ENCODE measurements around the gene SHISAL1.

The SHISAL1 gene

GRCh38 chr22:44287121-44287693 is 25.5 kb downstream of the SHISAL1 start:
- no peak for DNase-seq (ENCODE audit: low read depth)
- TF ChIP-seq CTCF (IDR thresholded peaks at IDR 0.05; ENCODE audit: low read length, missing control alignments) = no peak
- H3K4me3 ChIP-seq (replicated peaks; ENCODE audit: low read depth, low read length) = no peak overlapping the region

GRCh38 chr22:44286646-44287045 is 26.1 kb downstream of the SHISAL1 start:
- DNase-seq (ENCODE audit: low read depth) = no peak
- H3K4me3 ChIP-seq (replicated peaks; ENCODE audit: low read depth, low read length) = no peak overlapping the region
- TF ChIP-seq CTCF (IDR thresholded peaks at IDR 0.05; ENCODE audit: low read length, missing control alignments) = no peak

GRCh38 chr22:44284711-44285110 is 28.0 kb downstream of the SHISAL1 start:
- no peak overlapping the region for H3K4me3 ChIP-seq (replicated peaks; ENCODE audit: low read depth, low read length)
- DNase-seq (ENCODE audit: low read depth) = no peak
- TF ChIP-seq CTCF (IDR thresholded peaks at IDR 0.05; ENCODE audit: low read length, missing control alignments) = no peak

- TF ChIP-seq CTCF (IDR thresholded peaks at IDR 0.05; ENCODE audit: low read length, missing control alignments) = no peak
- H3K4me3 ChIP-seq (replicated peaks; ENCODE audit: low read depth, low read length) = no peak overlapping the region
- DNase-seq (ENCODE audit: low read depth) = no peak
These were observed 30.7 kb downstream of the SHISAL1 start for GRCh38 chr22:44281768-44282637.

- no peak for DNase-seq (ENCODE audit: low read depth)
- no peak for TF ChIP-seq CTCF (IDR thresholded peaks at IDR 0.05; ENCODE audit: low read length, missing control alignments)
These were observed 32.0 kb downstream of the SHISAL1 start for GRCh38 chr22:44280665-44281188.

GRCh38 chr22:44279069-44279360 is 33.7 kb downstream of the SHISAL1 start:
- TF ChIP-seq CTCF (IDR thresholded peaks at IDR 0.05; ENCODE audit: low read length, missing control alignments) = no peak
- no peak for DNase-seq (ENCODE audit: low read depth)
- H3K4me3 ChIP-seq (replicated peaks; ENCODE audit: low read depth, low read length) = no peak overlapping the region

More at GRCh38 chr22:44280665-44281188, 32.0 kb downstream of the SHISAL1 start:
- H3K4me3 ChIP-seq (replicated peaks; ENCODE audit: low read depth, low read length) = no peak overlapping the region

Data from fibroblast of pulmonary artery (primary cell).